CD14-positive monocyte (primary cell): Measurements from ENCODE around the gene ITGAL. TPM values are rescaled to one million over a fixed set of nuclear protein-coding genes. Genes with fewer than 3 reads are reported as not detected.

Source experiments
- DNase-seq, 3 donors: peaks; one replicate each; pipeline ENCODE4 v3.0.0-alpha.2; 2011 to 2022
- H2AFZ ChIP-seq: 2 replicates; pipeline ENCODE4 v1.6.0; 2012; ENCODE audit warnings: mild to moderate bottlenecking, low read depth, low read length, inconsistent platforms; ENCODE audit not compliant: insufficient read depth, poor library complexity, severe bottlenecking
- H3K27ac ChIP-seq, 2 donors: 1 replicate in 1 of 2; 2 replicates in 1 of 2; pipeline ENCODE4 v1.5.1; 2012 to 2013; ENCODE audit warnings: low read length in 2 of 2, control low read depth in 1 of 2, inconsistent platforms in 1 of 2, low read depth in 1 of 2, mild to moderate bottlenecking in 1 of 2
- H3K27me3 ChIP-seq, 2 donors: one replicate each; pipeline versions ENCODE4 v1.6.0 to v1.6.1; 2011 to 2013; ENCODE audit warnings: low read length in 2 of 2; ENCODE audit not compliant: control insufficient read depth in 2 of 2, insufficient read depth in 2 of 2
- H3K36me3 ChIP-seq, 2 donors: replicated peaks in 1 of 2; 1 replicate in 1 of 2; 2 replicates in 1 of 2; pipeline versions ENCODE4 v1.5.1 to v1.6.1; 2012 to 2013; ENCODE audit warnings: low read length in 2 of 2, control low read depth in 1 of 2, inconsistent platforms in 1 of 2, mild to moderate bottlenecking in 1 of 2; ENCODE audit not compliant: insufficient read depth in 2 of 2, control insufficient read depth in 1 of 2
- H3K4me1 ChIP-seq, 2 donors: 1 replicate in 1 of 2; 2 replicates in 1 of 2; pipeline versions ENCODE4 v1.5.1 to v1.6.1; 2012 to 2013; ENCODE audit warnings: low read length in 2 of 2, control low read depth in 1 of 2, inconsistent platforms in 1 of 2, mild to moderate bottlenecking in 1 of 2, moderate library complexity in 1 of 2; ENCODE audit not compliant: insufficient read depth in 2 of 2, control insufficient read depth in 1 of 2
- H3K4me2 ChIP-seq: replicated peaks from 2 replicates; pipeline ENCODE3; 2012; ENCODE audit warnings: low read length, moderate library complexity, mild to moderate bottlenecking; ENCODE audit not compliant: poor library complexity, severe bottlenecking; ENCODE audit errors: extremely low read depth
- H3K4me3 ChIP-seq, 3 experiments: fragments of 200-600 bp in 1 of 3; sonication (generic) in 1 of 3; replicated peaks in 1 of 3; 1 replicate in 2 of 3; 2 replicates in 1 of 3; pipeline ENCODE4 v1.5.1; 2011 to 2013; ENCODE audit warnings: low read length in 3 of 3, mild to moderate bottlenecking in 3 of 3, control low read depth in 2 of 3, low read depth in 2 of 3, inconsistent platforms in 1 of 3, moderate library complexity in 1 of 3
- H3K79me2 ChIP-seq: 2 replicates; pipeline ENCODE4 v1.6.0; 2012; ENCODE audit warnings: mild to moderate bottlenecking, control low read depth, inconsistent platforms, low read length, moderate library complexity; ENCODE audit not compliant: insufficient read depth
- H3K9ac ChIP-seq: 2 replicates; pipeline ENCODE4 v1.6.0; 2017; ENCODE audit warnings: low read length, mild to moderate bottlenecking; ENCODE audit not compliant: insufficient read depth, poor library complexity, severe bottlenecking
- H3K9me3 ChIP-seq, 2 donors: replicated peaks in 1 of 2; 1 replicate in 1 of 2; 2 replicates in 1 of 2; pipeline versions ENCODE4 v1.5.1 to v1.6.1; 2012 to 2013; ENCODE audit warnings: low read length in 2 of 2, control low read depth in 1 of 2; ENCODE audit not compliant: control insufficient read depth in 1 of 2, insufficient read depth in 1 of 2
- H4K20me1 ChIP-seq: 2 replicates; pipeline ENCODE4 v1.6.0; 2012; ENCODE audit warnings: mild to moderate bottlenecking, low read length, control low read depth, moderate library complexity; ENCODE audit not compliant: insufficient read depth
- H3K27ac Mint-ChIP-seq, 7 donors: one replicate each; pipeline ENCODE4 v1.8.0; 2020; ENCODE audit warnings: mild to moderate bottlenecking in 7 of 7, mixed read lengths in 7 of 7, moderate library complexity in 6 of 7, inconsistent platforms in 2 of 7
- H3K27me3 Mint-ChIP-seq, 3 donors: one replicate each; pipeline ENCODE4 v1.8.0; 2021 to 2022; ENCODE audit warnings: low read depth in 3 of 3, mild to moderate bottlenecking in 3 of 3, mixed read lengths in 3 of 3, moderate library complexity in 3 of 3, inconsistent platforms in 1 of 3
- H3K36me3 Mint-ChIP-seq, 2 donors: one replicate each; pipeline ENCODE4 v1.8.0; 2020; ENCODE audit warnings: mixed read lengths in 2 of 2, inconsistent platforms in 1 of 2, mild to moderate bottlenecking in 1 of 2
- H3K4me1 Mint-ChIP-seq: one replicate; pipeline ENCODE4 v1.8.0; 2020; ENCODE audit warnings: mild to moderate bottlenecking, mixed read lengths
- H3K4me3 Mint-ChIP-seq, 2 donors: one replicate each; pipeline ENCODE4 v1.8.0; 2020; ENCODE audit warnings: mild to moderate bottlenecking in 2 of 2, mixed read lengths in 2 of 2, moderate library complexity in 1 of 2
- H3K9me3 Mint-ChIP-seq, 7 donors: one replicate each; pipeline ENCODE4 v1.8.0; 2020 to 2022; ENCODE audit warnings: mixed read lengths in 7 of 7, mild to moderate bottlenecking in 6 of 7, moderate library complexity in 6 of 7, inconsistent platforms in 2 of 7
- WGBS: methylation state at CpG from one replicate; pipeline ENCODE4 v1.1.5; 2013; ENCODE audit warnings: missing lambda C conversion rate; ENCODE audit not compliant: insufficient coverage; 5-methylcytosine and 5-hydroxymethylcytosine counted together
- intact Hi-C, 2 donors: fragments of 100-400 bp; cut with micrococcal nuclease; formaldehyde crosslinking; loops; one replicate each; pipeline versions ENCODE4 v1.15.0 to v1.15.1; 2023
- polyA plus RNA-seq, 3 donors: library from polyadenylated mRNA; depleted of rRNA in 1 of 3; unstranded in 2 of 3; stranded (reverse) in 1 of 3; fragments of 300-500 nt in 2 of 3; fragments of >200 nt in 1 of 3; fragmentation: Illumina TruSeq in 2 of 3; gene quantifications; 1 replicate in 2 of 3; 2 replicates in 1 of 3; pipeline ENCODE4 v1.2.3, GENCODE V29; 2012 to 2021
- TF ChIP-seq, protein P1 (sequence below): fragments of 200-600 bp; IDR thresholded peaks from one replicate; pipeline ENCODE4 v1.8.0; 2022; ENCODE audit warnings: antibody characterized with exemption, mild to moderate bottlenecking

ITGAL gene
- polyA plus RNA-seq, 3 donors, result 56.8 to 474 (median 109) TPM

DNA sequence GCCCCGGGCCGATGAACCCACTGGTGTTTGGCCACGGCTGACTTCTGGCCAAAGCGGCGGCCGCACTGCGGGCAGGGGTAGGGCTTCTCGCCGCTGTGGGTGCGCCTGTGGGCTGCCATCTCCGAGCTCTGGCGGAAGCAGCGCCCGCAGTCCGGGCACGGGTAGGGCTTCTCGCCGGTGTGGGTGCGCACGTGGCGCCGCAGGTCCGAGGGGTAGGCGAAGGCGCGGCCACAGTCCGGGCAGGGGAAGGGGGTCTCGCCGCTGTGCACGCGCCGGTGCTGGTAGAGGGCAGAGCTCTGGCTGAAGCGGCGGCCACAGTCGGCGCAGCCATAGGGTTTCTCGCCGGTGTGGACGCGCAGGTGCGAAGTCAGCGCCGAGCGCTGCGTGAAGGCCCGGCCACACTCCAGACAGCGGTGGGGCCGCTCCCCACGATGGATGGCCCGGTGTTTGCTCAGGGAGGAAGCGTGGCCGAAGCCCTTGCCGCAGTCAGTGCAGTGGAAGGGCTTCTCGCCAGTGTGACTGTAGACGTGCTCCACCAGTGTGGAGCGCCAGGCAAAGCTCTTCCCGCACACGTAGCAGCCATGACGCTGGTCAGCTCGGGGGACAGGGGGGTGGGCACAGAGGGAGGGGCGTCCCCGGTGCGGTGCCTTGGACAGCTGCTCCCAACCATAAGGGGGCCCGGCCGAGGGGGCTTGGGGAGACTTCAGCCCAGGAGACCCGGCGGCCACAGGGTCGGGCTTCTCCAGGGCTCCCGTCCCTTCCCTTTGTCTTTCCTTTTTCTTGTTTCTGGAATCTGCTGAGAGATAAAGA is 83.0 kb downstream of the ITGAL start:
- intact Hi-C loops, result loop anchor here in 1 of 2 donors (2.0 to 10.0 kb wide), 2 partner anchors 17 to 59 kb away; partner anchors contain the start of gene ZNF689
- WGBS, result 98% methylated on average over 59 of the region's 69 CpGs
- DNase-seq, result no peak
- Histone ChIP-seq H3K9me3 (no peaks in the 10 kb centered on the region), H3K27me3 (no peaks in the 10 kb centered on the region), H4K20me1 (peaks cover 6% of the 10 kb centered on the region), H3K4me3 (no peak overlapping the region), H3K4me1 (peaks cover 39 to 48% of the 10 kb centered on the region in 2 donors), H3K27ac (no peak overlapping the region), H3K79me2 (peaks cover 32% of the 10 kb centered on the region), H3K36me3 (peaks cover 12 to 16% of the 10 kb centered on the region in 2 donors), H2AFZ (no peak overlapping the region), H3K4me2 (no peak overlapping the region), H3K9ac (no peak overlapping the region)
- Mint-ChIP-seq H3K27me3 (peaks cover 0 to 2% (median 0%) of the 10 kb centered on the region in 3 donors), H3K27ac (peak overlapping the region in 1 of 7 donors; percentile 27), H3K4me1 (peaks cover 44% of the 10 kb centered on the region), H3K4me3 (no peak overlapping the region), H3K9me3 (no peaks in the 10 kb centered on the region), H3K36me3 (peaks cover 17 to 30% of the 10 kb centered on the region in 2 donors)
- TF ChIP-seq, protein P1, sequence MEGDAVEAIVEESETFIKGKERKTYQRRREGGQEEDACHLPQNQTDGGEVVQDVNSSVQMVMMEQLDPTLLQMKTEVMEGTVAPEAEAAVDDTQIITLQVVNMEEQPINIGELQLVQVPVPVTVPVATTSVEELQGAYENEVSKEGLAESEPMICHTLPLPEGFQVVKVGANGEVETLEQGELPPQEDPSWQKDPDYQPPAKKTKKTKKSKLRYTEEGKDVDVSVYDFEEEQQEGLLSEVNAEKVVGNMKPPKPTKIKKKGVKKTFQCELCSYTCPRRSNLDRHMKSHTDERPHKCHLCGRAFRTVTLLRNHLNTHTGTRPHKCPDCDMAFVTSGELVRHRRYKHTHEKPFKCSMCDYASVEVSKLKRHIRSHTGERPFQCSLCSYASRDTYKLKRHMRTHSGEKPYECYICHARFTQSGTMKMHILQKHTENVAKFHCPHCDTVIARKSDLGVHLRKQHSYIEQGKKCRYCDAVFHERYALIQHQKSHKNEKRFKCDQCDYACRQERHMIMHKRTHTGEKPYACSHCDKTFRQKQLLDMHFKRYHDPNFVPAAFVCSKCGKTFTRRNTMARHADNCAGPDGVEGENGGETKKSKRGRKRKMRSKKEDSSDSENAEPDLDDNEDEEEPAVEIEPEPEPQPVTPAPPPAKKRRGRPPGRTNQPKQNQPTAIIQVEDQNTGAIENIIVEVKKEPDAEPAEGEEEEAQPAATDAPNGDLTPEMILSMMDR, result no peak

DNA sequence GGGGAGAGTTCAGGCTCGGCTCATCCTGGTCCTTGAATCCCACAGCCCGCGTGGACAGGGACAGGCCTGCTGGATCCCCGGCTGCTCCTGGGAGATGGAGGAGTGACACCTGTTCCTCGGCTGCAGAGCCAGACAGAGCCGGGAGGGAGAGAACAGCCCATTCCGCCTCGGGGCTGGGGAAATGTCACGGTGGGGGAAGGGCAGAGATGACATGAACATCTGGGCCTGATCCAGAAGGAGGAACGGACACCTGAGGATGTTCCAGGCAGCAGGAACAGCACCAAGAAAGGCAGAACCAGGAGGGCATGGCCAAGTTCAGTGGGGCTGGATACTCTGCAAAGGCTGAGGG is 83.6 kb downstream of the ITGAL start:
- Mint-ChIP-seq H3K36me3 (peaks cover 17 to 30% of the 10 kb centered on the region in 2 donors), H3K4me1 (peaks cover 50% of the 10 kb centered on the region), H3K27ac (peak overlapping the region in 3 of 7 donors; percentile 8 to 47 (median 27)), H3K9me3 (no peaks in the 10 kb centered on the region), H3K4me3 (no peak overlapping the region), H3K27me3 (peaks cover 0 to 3% (median 2%) of the 10 kb centered on the region in 3 donors)
- DNase-seq, result no peak
- WGBS, result 97% methylated on average over 8 of the region's 10 CpGs
- H3K4me3 ChIP-seq, result no peak overlapping the region
- H2AFZ ChIP-seq, result no peak overlapping the region
- H3K27me3 ChIP-seq, result no peaks in the 10 kb centered on the region
- intact Hi-C loops, result loop anchor here in 1 of 2 donors (2.0 to 10.0 kb wide), 2 partner anchors 17 to 59 kb away; partner anchors contain the start of gene ZNF689
- H3K27ac ChIP-seq, result no peak overlapping the region
- peaks cover 43 to 54% of the 10 kb centered on the region in 2 donors for H3K4me1 ChIP-seq
- peaks cover 12 to 16% of the 10 kb centered on the region in 2 donors for H3K36me3 ChIP-seq
- H3K4me2 ChIP-seq, result no peak overlapping the region
- peaks cover 32% of the 10 kb centered on the region for H3K79me2 ChIP-seq
- H4K20me1 ChIP-seq, result peaks cover 6% of the 10 kb centered on the region
- no peak overlapping the region for H3K9ac ChIP-seq
- H3K9me3 ChIP-seq, result no peaks in the 10 kb centered on the region
- TF ChIP-seq, protein P1, result no peak
